ENCODE data around the gene PHLDA3.
A peak's percentile ranks its signal among the peaks of the same experiment; 100 is the strongest.

Gene PHLDA3

GRCh38 chr1:201468844-201469644 lies at the start of gene PHLDA3:
PHLDA3 (minus strand) TSS chr1:201469188; CDS start chr1:201468786, 402 bp downstream.
- peak; percentile 54 to 62 for DNase-seq

DNA sequence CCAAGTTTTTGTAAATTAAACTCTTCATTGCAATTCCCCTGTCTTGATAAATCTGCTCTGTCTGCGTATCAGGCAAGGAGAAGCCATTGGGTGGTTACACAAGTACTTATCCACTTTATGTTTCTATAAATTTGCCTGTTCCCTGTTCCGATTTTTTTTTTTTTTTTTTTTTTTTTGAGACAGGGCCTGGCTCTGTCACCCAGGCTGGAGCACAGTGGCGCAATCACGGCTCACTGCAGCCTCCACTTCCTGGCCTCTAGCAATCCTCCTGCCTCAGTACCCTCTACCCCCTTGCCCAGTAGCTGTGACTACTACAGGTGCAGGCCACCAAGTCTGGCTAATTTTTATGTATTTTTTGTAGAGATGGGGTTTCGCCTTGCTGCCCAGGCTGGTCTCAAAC lies 49.1 kb upstream of the PHLDA3 start:
- DNase-seq: no peak

GRCh38 chr1:201517631-201518030 lies 48.6 kb upstream of the PHLDA3 start:
- DNase-seq: no peak

DNA sequence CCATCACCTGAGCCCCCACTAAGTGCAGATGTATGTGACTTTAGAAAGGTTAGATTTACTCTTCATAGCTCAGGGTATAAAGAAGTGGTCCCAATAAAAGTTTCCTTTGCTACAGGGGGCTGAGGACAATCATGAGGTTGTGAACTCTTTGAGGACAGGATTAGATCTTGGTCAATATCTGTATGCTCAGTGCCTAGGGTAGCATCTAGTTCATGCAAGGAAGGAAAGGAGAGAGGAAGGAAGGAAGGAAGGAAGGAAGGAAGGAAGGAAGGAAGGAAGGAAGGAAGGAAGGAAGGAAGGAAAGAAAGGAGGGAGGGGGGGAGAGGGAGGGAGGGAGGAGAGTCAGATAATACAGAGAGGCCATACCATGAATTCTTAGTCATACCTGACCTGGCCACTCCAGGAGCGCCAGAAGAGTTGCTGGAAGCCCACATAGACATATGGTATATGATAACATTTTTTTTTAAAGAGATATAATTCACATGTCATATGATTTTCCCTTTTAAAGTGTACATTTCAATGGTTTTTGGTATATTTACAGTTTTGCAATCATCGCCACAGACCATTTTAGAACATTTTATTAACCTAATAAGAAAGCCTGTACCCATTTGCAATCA lies 47.6 kb upstream of the PHLDA3 start:
- no peak for DNase-seq

- DNase-seq: no peak
Observed at GRCh38 chr1:201515895-201516294, 46.9 kb upstream of the PHLDA3 start.

DNA sequence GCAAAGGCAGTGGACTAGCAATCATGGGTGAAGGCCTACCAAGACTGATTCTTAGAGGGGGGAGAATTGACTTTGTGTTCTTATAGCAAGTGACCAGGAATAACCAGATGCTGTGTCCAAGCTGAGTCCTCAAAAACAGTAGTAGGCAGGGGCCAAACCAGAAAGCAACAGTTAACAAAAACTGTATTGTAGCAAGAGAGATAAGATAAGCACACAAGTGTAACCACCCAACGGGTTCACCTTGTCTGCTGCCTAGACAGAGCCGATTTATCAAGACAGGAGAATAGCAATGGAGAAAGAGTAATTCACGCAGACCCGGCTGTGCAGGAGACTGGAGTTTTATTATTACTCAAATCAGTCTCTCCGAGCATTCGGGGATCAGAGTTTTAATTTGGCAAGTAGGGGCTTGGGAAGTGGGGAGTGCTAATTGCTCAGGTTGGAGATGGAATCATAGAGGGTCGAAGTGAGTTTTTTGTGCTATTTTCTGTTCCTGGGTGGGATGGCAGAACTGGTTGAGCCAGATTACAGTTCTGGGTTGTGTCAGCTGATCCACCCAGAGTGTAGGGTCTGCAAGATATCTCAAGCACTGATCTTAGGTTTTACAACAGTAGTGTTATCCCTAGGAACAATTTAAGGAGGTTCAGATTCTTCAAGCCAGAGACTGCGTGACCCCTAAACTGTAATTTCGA lies 46.2 kb upstream of the PHLDA3 start:
- no peak for DNase-seq

GRCh38 chr1:201514466-201514865 lies 45.5 kb upstream of the PHLDA3 start:
- no peak for DNase-seq

DNA sequence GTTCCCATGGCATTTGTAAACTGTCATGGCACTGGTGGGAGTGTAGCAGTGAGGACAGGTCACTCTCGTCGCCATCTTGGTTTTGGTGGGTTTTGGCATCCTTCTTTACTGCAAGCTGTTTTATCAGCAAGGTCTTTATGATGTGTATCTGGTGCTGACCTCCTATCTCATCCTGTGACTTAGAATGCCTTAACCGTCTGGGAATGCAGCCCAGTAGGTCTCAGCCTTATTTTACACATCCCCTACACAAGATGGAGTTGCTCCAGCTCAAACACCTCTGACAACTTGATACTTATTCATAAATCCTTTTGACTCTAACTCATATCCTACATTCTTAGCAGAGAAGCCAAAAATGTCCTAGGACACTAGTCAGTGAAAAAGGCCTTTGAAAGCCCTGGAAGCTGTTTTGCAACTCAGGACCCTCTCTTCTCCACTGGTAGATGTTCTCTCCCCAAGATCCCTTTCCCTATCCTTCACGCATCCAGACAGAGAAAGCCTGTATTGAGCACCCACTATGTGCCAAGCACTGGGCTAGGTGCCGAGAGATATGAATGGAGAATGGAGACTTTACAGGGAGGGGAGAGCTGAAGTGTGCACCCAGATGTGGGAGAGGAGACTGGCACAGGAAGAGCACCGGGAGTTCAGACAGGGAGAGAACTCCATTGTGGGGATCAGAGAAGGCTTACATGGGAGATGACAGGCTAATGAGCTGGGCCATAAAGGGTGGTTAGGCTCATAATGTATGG lies 44.7 kb upstream of the PHLDA3 start:
- no peak for DNase-seq

GRCh38 chr1:201511941-201512539 lies 43.1 kb upstream of the PHLDA3 start:
- no peak for DNase-seq

DNA sequence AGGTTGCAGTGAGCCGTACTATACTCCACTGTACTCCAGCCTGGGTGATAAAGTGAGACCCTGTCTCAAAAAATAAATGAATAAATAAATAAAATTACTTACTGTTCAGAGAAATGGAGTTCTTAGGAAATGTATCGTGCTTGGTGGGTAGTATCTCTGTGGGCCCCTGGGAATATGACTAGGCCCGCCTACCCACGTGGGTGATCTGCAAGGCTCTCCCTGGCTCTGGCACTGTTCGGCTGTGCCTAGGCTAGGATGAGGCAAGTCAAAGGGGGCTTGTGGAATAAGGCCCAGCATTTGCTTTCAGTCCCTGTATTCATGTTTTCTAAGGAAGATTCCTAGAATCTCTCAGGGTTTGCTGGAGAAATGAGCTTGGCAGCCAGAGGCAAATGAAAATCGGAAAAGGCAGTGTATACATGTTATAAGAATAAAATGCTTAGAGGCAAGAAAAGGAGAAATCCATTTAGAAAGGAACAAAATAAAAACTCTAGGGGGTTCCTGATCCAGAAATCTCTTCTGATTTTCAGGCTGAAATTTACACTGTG lies 42.5 kb upstream of the PHLDA3 start:
- DNase-seq: no peak

DNA sequence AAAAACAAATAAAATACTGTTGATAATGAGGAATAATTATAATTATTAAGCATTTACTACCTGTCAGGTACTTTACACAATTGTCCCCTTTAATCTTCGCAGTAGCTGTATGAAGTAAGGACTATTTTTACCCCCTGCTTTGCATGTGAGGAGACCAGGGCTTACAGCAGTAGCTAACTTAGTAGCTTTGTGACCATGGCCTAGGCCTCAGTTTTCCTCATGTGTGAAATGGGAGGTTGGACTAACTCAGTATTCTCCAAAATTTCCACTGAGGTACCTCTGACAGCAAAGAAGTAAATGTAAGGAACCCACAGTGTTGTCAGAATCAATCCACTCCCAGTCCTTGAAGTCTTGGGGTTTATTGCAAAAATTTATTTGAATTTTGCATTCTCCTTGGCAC lies 41.7 kb upstream of the PHLDA3 start:
- DNase-seq: no peak

- no peak for DNase-seq
Observed at GRCh38 chr1:201509601-201510374, 40.8 kb upstream of the PHLDA3 start.

DNA sequence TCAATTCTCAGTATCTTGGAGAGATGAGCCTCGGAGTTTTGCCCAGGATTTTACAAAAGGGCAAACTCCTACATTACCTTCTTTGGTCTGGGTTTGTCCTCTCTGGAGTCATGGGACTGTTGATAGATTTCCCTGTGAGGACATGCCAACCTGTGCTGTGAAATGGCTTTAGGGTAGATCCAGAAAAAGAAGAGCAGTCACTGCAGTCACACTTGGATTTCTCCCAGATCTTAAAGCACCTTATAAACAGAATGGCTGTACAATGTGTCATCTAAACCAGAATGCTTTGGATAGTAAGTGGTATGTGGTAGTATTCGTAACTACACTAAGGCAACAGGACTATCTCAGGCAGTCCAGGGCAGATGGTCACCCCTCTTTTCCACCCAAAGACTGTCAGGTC lies 39.8 kb upstream of the PHLDA3 start:
- DNase-seq: no peak

GRCh38 chr1:201507360-201507675 lies 38.3 kb upstream of the PHLDA3 start:
- DNase-seq: no peak

GRCh38 chr1:201506557-201507359 lies 37.8 kb upstream of the PHLDA3 start, which contains the start of gene CSRP1:
CSRP1 (minus strand) TSS chr1:201507123; CDS start chr1:201496303, 10,820 bp downstream.
- DNase-seq: peak; percentile 82 to 84

GRCh38 chr1:201506092-201506491 lies 37.1 kb upstream of the PHLDA3 start:
- no peak for DNase-seq

- DNase-seq: no peak
Observed at GRCh38 chr1:201505503-201505890, 36.5 kb upstream of the PHLDA3 start.

DNA sequence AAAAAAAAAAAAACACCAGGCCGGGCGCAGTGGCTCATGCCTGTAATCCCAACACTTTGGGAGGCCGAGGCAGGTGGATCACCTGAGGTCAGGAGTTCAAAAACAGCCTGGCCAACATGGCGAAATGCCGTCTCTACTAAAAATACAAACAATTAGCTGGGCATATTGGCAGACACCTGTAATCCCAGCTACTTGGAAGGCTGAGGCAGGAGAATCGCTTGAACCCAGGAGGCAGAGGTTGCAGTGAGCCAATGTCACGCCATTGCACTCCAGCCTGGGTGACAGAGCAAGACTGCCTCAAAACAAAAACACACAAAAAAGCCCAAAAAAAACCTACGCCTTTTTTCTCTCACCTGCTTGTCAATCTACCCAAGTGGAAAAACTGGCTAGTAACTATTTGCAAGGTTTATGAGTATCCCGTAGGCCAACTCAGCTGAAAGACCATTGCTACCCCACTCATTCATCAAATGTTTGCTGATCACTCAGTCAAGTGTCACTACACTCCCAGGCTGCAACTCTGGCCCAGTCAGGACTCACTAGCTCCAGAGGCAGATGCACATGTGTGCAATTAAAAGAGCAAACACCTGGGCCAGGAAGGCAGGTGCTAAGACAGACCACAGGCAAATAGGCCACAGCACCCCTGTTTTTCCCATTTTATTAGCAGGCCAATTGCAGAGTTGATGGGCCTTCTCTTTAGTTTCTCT lies 36.0 kb upstream of the PHLDA3 start:
- no peak for DNase-seq

- no peak for DNase-seq
Observed at GRCh38 chr1:201504179-201504631, 35.2 kb upstream of the PHLDA3 start.

Data from activated CD4-positive, alpha-beta T cell treated with anti-CD3 and anti-CD28 coated beads, Interleukin-2, amount 50 U/mL, for 48 hours (primary cell).